Thyroid gland (tissue), 4 donors: Measurements from ENCODE around the gene SEL1L3.

ENCODE experiments used
- CTCF ChIP-seq, 6 experiments: fragments of 200-600 bp in 3 of 6; fragments of 450-650 bp in 3 of 6; sonication (generic) in 3 of 6; IDR thresholded peaks; one replicate each; pipeline ENCODE4 v1.5.1; 2016 to 2019; ENCODE audit warnings: antibody characterized with exemption in 6 of 6, mild to moderate bottlenecking in 2 of 6, inconsistent platforms in 1 of 6, moderate library complexity in 1 of 6
- POLR2A ChIP-seq, 2 donors: fragments of 450-650 bp; IDR thresholded peaks; one replicate each; pipeline ENCODE4 v1.6.1; 2017; ENCODE audit warnings: antibody characterized with exemption in 2 of 2, mild to moderate bottlenecking in 2 of 2, moderate library complexity in 1 of 2

- TF ChIP-seq CTCF (IDR thresholded peaks at IDR 0.05) = no peak
- no peak for TF ChIP-seq POLR2A (IDR thresholded peaks at IDR 0.05)
These were observed 32.2 kb downstream of the SEL1L3 start for GRCh38 chr4:25830548-25830947.
